ENCODE data around the gene ABLIM2.

DNA sequence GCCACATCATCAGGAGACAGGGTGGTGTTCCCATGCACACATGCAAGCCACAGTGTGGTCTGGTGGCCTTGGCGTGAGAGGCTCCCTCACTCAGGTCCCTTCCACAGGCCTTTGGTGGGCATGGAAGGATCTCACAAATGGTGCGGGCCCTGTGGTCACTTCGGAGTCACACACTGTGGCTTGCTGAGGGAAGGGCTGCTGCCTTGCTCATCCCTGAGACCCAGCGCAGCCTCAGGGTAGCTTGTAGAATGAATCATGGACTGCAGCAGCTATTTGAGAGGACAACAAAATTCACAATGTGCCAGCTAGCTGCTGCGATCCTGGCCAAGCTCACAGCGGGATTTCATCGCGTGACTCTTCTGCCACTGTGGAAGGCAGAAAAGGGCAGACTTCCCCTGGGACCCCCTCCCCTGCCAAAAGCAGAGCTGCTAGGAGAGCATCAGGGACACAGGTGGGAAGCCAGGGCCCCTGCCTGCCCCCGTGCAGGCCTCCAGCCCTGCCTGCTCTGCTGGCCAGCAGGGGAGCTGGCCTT lies 106.4 kb downstream of the ABLIM2 start:
- TF ChIP-seq, protein P1, sequence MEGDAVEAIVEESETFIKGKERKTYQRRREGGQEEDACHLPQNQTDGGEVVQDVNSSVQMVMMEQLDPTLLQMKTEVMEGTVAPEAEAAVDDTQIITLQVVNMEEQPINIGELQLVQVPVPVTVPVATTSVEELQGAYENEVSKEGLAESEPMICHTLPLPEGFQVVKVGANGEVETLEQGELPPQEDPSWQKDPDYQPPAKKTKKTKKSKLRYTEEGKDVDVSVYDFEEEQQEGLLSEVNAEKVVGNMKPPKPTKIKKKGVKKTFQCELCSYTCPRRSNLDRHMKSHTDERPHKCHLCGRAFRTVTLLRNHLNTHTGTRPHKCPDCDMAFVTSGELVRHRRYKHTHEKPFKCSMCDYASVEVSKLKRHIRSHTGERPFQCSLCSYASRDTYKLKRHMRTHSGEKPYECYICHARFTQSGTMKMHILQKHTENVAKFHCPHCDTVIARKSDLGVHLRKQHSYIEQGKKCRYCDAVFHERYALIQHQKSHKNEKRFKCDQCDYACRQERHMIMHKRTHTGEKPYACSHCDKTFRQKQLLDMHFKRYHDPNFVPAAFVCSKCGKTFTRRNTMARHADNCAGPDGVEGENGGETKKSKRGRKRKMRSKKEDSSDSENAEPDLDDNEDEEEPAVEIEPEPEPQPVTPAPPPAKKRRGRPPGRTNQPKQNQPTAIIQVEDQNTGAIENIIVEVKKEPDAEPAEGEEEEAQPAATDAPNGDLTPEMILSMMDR (conservative IDR thresholded peaks at IDR 0.05; ENCODE audit: low read depth in 2 of 2), result no peak
- TF ChIP-seq POLR2AphosphoS5 (IDR thresholded peaks at IDR 0.05; ENCODE audit: low read depth) (no peak), CREB1 (CRISPR knock-in tag; IDR thresholded peaks at IDR 0.05; ENCODE audit: low read depth) (no peak), NANOG (IDR thresholded peaks at IDR 0.05; ENCODE audit: borderline replicate concordance) (no peak), EZH2 (IDR thresholded peaks at IDR 0.05; ENCODE audit: low read depth, unreplicated experiment) (no peak), EZH2phosphoT487 (IDR thresholded peaks at IDR 0.05; ENCODE audit: unreplicated experiment) (no peak), STAT1 (IDR thresholded peaks at IDR 0.05; ENCODE audit: unreplicated experiment) (no peak)
- TF ChIP-seq, protein P2, sequence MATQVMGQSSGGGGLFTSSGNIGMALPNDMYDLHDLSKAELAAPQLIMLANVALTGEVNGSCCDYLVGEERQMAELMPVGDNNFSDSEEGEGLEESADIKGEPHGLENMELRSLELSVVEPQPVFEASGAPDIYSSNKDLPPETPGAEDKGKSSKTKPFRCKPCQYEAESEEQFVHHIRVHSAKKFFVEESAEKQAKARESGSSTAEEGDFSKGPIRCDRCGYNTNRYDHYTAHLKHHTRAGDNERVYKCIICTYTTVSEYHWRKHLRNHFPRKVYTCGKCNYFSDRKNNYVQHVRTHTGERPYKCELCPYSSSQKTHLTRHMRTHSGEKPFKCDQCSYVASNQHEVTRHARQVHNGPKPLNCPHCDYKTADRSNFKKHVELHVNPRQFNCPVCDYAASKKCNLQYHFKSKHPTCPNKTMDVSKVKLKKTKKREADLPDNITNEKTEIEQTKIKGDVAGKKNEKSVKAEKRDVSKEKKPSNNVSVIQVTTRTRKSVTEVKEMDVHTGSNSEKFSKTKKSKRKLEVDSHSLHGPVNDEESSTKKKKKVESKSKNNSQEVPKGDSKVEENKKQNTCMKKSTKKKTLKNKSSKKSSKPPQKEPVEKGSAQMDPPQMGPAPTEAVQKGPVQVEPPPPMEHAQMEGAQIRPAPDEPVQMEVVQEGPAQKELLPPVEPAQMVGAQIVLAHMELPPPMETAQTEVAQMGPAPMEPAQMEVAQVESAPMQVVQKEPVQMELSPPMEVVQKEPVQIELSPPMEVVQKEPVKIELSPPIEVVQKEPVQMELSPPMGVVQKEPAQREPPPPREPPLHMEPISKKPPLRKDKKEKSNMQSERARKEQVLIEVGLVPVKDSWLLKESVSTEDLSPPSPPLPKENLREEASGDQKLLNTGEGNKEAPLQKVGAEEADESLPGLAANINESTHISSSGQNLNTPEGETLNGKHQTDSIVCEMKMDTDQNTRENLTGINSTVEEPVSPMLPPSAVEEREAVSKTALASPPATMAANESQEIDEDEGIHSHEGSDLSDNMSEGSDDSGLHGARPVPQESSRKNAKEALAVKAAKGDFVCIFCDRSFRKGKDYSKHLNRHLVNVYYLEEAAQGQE (IDR thresholded peaks at IDR 0.05; ENCODE audit: unreplicated experiment), result no peak
- TF ChIP-seq, protein P3, sequence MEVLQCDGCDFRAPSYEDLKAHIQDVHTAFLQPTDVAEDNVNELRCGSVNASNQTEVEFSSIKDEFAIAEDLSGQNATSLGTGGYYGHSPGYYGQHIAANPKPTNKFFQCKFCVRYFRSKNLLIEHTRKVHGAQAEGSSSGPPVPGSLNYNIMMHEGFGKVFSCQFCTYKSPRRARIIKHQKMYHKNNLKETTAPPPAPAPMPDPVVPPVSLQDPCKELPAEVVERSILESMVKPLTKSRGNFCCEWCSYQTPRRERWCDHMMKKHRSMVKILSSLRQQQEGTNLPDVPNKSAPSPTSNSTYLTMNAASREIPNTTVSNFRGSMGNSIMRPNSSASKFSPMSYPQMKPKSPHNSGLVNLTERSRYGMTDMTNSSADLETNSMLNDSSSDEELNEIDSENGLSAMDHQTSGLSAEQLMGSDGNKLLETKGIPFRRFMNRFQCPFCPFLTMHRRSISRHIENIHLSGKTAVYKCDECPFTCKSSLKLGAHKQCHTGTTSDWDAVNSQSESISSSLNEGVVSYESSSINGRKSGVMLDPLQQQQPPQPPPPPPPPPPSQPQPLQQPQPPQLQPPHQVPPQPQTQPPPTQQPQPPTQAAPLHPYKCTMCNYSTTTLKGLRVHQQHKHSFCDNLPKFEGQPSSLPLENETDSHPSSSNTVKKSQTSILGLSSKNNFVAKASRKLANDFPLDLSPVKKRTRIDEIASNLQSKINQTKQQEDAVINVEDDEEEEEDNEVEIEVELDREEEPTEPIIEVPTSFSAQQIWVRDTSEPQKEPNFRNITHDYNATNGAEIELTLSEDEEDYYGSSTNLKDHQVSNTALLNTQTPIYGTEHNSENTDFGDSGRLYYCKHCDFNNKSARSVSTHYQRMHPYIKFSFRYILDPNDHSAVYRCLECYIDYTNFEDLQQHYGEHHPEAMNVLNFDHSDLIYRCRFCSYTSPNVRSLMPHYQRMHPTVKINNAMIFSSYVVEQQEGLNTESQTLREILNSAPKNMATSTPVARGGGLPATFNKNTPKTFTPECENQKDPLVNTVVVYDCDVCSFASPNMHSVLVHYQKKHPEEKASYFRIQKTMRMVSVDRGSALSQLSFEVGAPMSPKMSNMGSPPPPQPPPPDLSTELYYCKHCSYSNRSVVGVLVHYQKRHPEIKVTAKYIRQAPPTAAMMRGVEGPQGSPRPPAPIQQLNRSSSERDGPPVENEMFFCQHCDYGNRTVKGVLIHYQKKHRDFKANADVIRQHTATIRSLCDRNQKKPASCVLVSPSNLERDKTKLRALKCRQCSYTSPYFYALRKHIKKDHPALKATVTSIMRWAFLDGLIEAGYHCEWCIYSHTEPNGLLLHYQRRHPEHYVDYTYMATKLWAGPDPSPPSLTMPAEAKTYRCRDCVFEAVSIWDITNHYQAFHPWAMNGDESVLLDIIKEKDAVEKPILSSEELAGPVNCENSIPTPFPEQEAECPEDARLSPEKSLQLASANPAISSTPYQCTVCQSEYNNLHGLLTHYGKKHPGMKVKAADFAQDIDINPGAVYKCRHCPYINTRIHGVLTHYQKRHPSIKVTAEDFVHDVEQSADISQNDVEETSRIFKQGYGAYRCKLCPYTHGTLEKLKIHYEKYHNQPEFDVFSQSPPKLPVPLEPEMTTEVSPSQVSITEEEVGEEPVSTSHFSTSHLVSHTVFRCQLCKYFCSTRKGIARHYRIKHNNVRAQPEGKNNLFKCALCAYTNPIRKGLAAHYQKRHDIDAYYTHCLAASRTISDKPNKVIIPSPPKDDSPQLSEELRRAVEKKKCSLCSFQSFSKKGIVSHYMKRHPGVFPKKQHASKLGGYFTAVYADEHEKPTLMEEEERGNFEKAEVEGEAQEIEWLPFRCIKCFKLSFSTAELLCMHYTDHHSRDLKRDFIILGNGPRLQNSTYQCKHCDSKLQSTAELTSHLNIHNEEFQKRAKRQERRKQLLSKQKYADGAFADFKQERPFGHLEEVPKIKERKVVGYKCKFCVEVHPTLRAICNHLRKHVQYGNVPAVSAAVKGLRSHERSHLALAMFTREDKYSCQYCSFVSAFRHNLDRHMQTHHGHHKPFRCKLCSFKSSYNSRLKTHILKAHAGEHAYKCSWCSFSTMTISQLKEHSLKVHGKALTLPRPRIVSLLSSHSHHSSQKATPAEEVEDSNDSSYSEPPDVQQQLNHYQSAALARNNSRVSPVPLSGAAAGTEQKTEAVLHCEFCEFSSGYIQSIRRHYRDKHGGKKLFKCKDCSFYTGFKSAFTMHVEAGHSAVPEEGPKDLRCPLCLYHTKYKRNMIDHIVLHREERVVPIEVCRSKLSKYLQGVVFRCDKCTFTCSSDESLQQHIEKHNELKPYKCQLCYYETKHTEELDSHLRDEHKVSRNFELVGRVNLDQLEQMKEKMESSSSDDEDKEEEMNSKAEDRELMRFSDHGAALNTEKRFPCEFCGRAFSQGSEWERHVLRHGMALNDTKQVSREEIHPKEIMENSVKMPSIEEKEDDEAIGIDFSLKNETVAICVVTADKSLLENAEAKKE (CRISPR knock-in tag; IDR thresholded peaks at IDR 0.05), result no peak
